Measurements from ENCODE around the gene EIF4G1. TPM values are rescaled to one million over a fixed set of nuclear protein-coding genes. Genes with fewer than 3 reads are reported as not detected.
"Not testable (repeated sequence)": the region's sequence is repeated elsewhere in the genome, so short reads cannot be mapped to it uniquely, and the experiment has no call there.

Gene EIF4G1
- total RNA-seq, 1 donor from 2014 or later, result 88.0 TPM

DNA sequence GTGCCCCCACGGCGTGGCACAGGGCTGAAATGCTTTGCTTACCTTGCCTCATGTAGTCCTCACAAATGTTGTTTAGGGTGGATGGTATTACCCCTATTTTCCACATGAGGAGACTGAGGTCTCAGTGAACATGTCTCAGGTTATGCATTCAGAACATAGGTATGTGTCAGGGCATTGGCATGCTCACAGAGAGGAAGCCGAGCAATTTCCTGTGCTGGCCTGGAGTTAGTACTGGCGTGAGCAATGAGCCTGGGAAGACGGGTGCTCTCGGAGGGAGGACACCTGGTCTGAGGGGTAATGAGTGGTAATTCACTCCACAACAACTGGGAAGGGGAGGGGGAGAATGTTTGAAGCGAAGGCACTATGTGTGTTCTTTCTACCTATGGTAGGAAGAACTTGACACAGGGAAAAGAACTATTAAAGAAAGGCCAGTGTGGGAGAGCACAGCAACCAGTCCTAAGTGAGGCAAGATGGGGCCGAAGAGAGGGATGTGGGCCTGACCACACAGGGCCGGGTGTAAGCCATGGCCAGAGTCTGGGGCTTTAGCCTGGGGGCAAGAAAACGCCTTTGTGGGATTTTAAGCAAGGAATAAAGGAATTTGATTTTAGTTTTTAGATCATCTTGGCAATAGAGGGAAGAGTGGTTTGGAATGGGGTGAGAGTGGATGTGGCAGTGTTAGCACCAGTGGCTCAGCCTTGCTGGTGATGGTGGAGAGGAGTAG lies 18.1 kb downstream of the EIF4G1 start:
- DNase-seq (ENCODE audit: low spot score in 2 of 2), result no peak
- no peak for FAIRE-seq

DNA sequence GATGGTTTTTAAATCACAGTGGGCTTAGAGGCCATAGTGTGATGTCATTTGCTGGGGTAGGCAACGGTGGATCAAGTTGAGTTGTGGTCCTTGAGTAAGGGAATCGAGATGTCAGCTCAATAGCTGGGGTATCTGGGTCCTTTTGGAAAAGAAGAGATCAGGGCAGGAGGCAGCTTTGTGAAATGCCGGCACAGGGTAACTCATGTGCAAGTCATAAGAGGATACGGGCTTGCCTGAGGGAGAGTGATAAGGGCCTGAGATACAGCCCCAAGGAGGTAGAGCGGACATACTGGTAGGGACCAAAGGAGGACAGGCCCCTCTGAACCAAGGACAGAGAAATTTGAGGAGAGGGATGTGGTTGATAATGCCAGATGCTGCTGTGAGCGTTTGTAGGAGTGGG lies 18.8 kb downstream of the EIF4G1 start:
- DNase-seq (ENCODE audit: low spot score in 2 of 2) (no peak), FAIRE-seq (no peak)

DNA sequence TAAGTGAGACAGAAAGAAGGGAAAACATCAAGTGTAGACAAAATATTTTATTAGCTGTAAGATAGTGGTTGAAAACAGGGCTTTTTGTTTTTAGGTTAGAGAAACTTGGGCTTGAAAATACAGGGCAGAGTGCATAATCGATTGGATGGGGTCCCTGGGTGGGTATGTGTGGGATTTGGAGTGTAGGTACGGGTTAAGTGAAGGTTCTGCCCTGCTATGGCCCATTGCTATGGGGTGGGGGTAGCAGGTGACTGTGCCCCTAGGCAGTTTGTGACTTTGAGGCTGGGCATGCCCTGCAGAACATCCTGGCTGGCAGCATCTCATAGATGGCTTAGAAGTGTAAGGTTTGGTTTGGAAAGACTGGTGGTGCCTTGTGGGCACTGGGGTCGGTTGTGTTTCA lies 19.3 kb downstream of the EIF4G1 start:
- FAIRE-seq (no peak), DNase-seq (ENCODE audit: low spot score in 2 of 2) (no peak)

DNA sequence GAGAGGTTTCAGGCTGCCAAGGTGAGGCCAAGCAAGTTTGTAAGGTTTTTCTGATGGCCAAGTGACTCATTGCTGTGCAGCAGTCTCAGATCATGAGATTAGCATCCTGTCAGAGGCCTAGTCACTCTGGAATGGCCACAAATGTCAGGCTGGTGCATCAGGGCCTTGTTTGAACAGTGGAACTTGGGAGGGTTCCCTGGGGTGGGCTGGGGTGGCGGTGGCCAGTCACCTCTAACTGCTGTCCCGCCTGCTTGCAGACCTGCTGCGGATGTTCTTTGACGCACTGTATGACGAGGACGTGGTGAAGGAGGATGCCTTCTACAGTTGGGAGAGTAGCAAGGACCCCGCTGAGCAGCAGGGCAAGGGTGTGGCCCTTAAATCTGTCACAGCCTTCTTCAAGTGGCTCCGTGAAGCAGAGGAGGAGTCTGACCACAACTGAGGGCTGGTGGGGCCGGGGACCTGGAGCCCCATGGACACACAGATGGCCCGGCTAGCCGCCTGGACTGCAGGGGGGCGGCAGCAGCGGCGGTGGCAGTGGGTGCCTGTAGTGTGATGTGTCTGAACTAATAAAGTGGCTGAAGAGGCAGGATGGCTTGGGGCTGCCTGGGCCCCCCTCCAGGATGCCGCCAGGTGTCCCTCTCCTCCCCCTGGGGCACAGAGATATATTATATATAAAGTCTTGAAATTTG lies 20.2 kb downstream of the EIF4G1 start:
- DNase-seq (ENCODE audit: low spot score in 2 of 2) (no peak), FAIRE-seq (no peak)

DNA sequence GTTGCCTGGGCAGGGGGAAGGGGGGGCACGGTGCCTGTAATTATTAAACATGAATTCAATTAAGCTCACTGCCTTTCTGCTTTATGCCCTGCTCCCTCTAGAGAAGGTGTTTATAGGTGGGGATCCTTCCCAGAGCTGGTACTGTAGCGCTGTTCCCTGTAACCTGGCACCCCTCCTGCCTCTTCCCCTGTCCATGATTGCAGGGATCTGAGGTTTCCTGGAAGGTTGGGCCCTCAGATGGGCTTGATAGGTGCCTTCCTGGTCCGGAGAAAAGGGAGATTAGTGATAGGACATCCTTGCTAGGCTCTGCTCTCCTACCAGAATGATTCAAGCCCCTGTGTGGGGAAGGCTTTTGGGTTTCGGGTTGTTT lies 20.9 kb downstream of the EIF4G1 start:
- FAIRE-seq (no peak), DNase-seq (ENCODE audit: low spot score in 2 of 2) (no peak)

DNA sequence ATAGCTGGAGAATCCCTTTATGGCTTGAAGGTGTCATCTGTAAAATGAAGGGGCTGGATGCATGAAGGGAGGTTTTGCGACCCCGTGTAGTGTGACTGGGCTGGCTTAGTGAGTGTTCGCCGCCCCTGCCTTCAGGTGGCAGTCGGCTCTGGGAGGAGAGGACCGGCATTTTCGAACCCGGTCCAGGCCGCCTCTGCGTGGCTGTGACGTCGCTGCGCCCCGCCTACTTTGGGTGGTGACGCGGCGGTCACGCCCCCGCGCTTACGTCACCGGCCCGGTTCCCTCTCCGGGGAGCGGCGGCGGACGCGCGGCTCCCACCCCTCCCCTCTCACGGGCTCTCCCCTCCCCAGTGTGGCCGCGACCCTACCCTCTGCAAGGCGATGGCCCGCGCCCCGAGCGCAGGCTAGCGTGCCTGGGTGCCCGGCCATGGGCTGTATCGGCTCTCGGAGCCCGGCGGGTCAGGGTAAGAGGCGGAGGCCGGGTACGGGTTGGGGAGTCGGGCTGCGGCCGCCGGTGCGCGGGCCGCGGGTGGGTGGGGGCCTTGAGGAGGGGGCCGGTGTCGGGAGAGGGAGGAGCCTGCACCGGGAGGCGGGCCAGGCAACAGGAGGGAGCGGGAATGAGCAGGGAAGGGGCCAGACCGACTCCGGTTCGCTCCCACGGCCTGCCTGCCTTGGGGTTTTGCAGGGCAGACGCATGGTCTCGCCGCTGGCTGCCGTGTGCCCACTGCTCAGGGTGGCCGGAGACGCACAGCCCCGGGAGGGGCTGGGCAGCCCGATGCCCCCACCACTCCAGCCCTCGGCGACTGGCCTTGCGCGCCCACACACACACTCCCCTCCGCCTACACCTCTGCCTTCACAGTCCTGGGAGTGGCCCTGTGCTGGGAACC lies 21.5 kb downstream of the EIF4G1 start:
- no peak for FAIRE-seq
- DNase-seq (ENCODE audit: low spot score in 2 of 2), result peak; percentile 91 to 94

DNA sequence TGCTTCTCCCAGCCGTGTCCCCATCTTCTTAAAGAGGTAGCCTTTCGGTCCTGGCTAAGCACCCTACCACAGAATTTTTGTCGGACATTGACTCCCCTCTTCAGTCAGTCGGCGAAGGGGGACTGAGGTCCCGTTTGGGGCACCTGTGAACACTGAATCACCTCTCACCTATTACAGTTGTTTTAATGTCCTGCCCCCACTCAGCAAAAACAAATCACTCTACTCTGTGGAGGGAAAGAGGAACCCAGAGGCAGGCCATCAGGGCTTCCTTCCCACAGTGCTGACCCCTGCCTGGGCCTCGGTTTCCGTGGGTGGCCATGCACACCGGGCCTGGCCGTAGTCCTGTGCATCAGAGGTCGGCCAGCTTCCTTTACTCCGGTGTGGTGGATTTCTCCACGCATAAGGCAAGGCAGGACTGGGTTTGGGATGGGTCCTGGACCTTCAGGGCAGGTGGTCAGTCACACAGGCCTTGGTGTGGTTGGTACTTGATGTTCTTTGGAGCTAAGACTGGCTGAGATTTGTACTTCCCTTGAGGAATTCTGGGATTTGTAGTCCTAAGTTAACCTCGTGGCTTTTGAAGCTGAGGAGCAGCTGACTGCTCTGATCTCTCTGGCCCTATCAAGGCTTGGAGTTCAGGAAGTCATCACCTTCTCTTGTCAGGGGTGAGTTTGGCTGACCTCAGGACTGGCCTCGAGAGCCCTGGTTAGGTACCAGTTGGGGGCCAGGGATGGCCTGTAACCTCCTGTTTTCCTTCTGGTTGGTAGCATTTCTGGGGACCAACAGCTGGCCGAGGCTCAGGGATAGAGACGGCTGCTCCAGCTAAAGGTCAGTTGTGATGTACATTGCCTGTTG lies 22.4 kb downstream of the EIF4G1 start:
- DNase-seq (ENCODE audit: low spot score in 2 of 2) (peak; percentile 61 to 79), FAIRE-seq (no peak)

DNA sequence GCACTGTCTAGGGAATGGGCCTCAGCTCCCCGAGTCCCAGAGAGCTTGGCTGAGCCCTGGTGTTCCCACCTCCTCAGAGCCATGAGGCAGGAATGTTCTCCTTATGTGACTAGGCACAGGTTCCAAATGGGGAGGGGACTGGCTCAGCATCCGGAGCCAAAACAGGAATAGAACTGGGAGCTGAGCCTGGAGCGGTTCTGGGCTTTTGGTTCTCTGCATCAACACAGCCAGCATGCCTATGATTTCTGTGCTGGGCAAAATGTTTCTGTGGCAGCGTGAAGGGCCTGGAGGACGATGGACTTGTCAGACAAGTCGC lies 23.0 kb downstream of the EIF4G1 start, which contains the start of gene FAM131A:
TSS of gene FAM131A (plus strand) at position 202 of the 316 bp plus-strand sequence. CDS start at position 233, 31 bp downstream.
- peak in 1 of 2 donors; percentile 67 for DNase-seq (ENCODE audit: low spot score in 2 of 2)
- FAIRE-seq, result no peak

DNA sequence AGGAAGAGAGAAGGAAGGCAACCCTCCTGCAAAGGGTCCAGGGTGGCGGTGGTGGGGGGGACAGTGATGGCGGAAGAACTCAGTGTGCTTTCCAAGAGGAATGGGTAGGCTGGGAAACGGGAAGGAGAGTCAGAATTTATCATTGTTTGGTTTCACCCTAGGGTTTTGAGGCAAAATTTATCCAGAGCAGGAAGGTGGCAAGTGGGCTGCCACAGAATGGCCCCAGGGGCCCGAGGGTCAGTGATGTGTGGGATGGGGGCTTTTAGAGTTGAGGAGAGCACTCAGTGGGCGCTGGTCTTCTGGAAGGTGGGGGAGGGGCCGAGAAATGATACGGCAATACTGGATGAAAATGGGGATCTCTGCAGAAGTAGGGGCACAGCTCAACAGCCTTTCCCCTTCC lies 23.6 kb downstream of the EIF4G1 start:
- DNase-seq (ENCODE audit: low spot score in 2 of 2), result no peak
- no peak for FAIRE-seq

DNA sequence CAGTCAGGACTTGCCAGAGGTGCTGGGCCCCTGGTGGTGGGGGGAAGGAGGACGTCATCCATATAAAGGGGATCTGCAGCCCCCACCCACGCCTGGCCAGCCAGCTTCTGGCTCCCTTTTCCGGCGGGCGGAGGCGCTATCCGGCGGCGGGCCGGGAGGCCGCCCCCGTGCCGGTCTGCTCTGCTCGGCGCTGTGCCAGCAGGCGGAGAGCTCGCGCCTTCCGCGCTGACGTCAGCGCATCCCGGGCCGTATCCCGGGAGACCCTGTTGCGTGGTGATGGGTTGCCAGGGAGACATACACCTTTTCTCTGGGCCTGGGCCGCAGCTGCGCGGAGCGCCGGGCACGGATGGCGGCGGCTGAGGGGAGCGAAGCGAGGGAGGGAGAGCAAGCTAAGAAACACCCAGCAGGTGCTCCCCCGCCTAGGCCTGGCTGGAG lies 24.1 kb downstream of the EIF4G1 start:
- peak; percentile 77 to 97 for DNase-seq (ENCODE audit: low spot score in 2 of 2)
- no peak for FAIRE-seq

DNA sequence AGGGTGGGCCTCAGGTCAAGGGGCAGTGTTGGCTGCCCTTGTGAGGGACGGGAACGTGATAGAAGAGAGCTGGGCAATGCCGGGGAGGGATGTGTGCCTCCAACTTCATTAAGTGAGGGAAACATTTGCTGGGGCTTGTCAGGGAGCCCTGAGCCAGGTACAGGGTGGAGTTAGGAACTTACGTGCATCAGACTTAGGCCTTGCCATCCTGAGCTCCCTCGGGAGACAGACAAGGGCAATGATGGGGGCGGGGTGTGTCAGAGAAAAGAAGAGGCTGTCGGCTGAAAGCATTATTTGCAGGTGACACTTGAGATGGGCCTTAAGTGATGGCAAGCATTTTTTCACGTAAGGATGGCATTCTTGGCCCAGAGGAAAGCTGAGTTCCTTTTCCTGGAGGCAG lies 24.6 kb downstream of the EIF4G1 start:
- DNase-seq (ENCODE audit: low spot score in 2 of 2) (no peak), FAIRE-seq (no peak)

DNA sequence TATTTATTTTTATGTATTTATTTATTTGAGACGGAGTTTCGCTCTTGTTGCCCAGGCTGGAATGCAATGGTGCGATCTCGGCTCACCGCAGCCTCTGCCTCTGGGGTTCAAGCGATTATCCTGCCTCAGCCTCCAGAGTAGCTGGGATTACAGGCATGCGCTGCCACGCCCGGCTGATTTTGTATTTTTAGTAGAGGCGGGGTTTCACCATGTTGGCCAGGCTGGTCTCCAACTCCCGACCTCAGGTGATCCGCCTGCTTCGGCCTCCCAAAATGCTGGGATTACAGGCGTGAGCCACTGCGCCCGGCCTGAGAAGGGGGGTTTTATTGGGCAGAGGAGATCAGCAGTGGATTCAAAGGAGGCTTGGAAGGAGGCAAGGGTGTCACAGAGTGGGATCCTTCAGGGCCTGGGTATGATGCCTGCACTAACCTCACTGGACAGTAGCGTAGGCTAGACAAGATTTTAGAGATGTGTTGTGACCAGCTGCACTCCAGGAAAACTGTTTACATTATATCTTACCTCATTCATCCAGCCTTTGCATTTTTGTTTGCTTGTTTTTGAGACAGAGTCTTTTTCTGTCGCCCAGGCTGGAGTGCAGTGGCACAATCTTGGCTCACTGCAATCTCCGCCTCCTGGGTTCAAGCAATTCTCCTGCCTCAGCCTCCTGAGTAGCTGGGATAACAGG lies 25.2 kb downstream of the EIF4G1 start:
- FAIRE-seq; DNase-seq (ENCODE audit: low spot score in 2 of 2): not testable (repeated sequence)

DNA sequence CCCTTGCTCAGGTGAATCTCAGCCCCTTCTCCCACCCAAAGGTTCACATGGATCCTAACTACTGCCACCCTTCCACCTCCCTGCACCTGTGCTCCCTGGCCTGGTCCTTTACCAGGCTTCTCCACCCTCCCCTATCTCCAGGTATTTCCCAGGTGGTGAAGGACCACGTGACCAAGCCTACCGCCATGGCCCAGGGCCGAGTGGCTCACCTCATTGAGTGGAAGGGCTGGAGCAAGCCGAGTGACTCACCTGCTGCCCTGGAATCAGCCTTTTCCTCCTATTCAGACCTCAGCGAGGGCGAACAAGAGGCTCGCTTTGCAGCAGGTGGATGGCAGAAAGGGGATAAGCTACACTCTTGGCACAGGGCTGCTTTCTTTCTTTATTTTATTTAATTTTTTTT lies 27.5 kb downstream of the EIF4G1 start:
- FAIRE-seq, result no peak
- no peak for DNase-seq (ENCODE audit: low spot score in 2 of 2)

DNA sequence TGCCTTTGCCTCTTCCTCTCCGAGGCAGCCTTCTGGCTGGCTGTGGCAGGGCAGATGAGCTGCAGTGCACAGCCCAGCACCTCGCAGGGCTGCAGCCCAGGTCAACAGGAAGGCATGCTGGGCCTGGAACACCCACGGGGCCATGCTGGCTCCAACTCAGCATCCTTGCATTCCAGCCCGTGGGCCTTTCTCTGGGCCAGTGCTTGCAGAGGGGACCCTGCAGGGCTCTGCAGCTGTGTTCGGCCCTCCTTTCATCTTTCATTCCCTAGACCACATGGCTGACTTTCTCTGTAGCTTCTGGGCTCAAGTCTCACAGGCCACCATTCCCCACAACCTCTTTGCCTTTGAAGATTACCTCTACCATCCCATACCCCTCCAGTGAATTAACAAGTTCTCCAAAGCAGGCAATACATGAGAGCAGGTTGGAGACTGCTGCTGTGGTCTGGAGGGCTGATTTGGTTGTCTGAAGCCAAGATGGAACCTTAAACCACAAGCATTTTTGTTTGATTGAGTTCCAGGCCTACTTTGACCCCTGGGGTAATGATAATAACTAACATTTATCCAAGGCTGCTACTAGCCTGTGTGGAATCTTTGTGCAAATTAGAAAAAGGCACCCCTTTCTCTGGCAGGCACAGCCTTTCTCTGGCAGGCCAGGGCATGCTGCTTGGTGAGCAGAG lies 28.9 kb downstream of the EIF4G1 start:
- FAIRE-seq (no peak), DNase-seq (ENCODE audit: low spot score in 2 of 2) (no peak)

DNA sequence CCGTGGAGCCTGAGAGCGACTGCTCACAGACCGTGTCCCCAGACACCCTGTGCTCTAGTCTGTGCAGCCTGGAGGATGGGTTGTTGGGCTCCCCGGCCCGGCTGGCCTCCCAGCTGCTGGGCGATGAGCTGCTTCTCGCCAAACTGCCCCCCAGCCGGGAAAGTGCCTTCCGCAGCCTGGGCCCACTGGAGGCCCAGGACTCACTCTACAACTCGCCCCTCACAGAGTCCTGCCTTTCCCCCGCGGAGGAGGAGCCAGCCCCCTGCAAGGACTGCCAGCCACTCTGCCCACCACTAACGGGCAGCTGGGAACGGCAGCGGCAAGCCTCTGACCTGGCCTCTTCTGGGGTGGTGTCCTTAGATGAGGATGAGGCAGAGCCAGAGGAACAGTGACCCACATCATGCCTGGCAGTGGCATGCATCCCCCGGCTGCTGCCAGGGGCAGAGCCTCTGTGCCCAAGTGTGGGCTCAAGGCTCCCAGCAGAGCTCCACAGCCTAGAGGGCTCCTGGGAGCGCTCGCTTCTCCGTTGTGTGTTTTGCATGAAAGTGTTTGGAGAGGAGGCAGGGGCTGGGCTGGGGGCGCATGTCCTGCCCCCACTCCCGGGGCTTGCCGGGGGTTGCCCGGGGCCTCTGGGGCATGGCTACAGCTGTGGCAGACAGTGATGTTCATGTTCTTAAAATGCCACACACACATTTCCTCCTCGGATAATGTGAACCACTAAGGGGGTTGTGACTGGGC lies 30.3 kb downstream of the EIF4G1 start:
- FAIRE-seq, result no peak
- DNase-seq (ENCODE audit: low spot score in 2 of 2), result no peak

DNA sequence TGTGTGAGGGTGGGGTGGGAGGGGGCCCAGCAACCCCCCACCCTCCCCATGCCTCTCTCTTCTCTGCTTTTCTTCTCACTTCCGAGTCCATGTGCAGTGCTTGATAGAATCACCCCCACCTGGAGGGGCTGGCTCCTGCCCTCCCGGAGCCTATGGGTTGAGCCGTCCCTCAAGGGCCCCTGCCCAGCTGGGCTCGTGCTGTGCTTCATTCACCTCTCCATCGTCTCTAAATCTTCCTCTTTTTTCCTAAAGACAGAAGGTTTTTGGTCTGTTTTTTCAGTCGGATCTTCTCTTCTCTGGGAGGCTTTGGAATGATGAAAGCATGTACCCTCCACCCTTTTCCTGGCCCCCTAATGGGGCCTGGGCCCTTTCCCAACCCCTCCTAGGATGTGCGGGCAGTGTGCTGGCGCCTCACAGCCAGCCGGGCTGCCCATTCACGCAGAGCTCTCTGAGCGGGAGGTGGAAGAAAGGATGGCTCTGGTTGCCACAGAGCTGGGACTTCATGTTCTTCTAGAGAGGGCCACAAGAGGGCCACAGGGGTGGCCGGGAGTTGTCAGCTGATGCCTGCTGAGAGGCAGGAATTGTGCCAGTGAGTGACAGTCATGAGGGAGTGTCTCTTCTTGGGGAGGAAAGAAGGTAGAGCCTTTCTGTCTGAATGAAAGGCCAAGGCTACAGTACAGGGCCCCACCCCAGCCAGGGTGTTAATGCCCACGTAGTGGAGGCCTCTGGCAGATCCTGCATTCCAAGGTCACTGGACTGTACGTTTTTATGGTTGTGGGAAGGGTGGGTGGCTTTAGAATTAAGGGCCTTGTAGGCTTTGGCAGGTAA lies 31.1 kb downstream of the EIF4G1 start:
- DNase-seq (ENCODE audit: low spot score in 2 of 2) (peak; percentile 87 to 91), FAIRE-seq (no peak)

DNA sequence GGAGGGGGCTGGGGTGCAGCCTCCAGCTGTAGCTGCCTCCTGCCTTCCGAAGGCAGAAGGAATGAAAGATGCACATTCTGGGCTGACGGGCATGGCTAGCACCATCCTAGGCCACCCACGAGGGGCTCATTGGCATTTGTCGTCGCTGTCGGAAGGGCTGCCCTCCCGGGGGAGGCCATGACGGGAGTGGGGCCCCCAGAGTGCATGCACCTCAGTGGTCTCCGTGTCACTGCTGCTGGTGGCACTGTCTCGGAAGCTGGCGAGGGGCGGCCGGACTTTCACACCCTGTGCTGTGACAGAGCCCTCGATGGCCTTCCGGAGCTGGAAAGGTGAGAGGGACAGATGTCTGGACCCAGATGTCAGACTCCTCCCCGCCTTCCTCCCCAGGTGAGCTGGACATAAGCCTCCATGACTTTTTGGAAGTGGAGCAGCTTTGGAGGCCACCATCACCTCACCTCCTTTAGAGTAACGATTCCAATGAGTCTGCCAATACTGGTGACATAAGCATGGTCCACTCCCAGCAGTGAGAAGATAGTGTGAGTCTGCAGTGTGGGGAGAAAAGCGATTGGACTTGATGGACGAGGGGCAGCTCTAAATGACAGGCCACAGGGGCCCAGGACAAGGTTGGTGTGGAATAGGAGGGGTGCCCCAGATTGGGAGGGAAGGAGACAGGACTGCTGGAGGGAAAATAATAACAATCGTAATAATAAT lies 32.2 kb downstream of the EIF4G1 start:
- no peak for FAIRE-seq
- DNase-seq (ENCODE audit: low spot score in 2 of 2), result no peak

Measured in frontal cortex (tissue), 4 donors.